NCI-H345 treated with DMSO at 0.1 percent for 48 hours (cell line): ENCODE measurements around the gene GRIK3.

ENCODE experiments used
- DNase-seq: peaks from one replicate; lab custom pipeline; 2025; ENCODE audit not compliant: unreplicated experiment; lab: John Stamatoyannopoulos, UW

GRIK3 gene

GRCh38 chr1:37017720-37018119 is 16.6 kb downstream of the GRIK3 start:
- DNase-seq: no peak

- DNase-seq: no peak
Observed at GRCh38 chr1:37016121-37016520, 18.2 kb downstream of the GRIK3 start.

GRCh38 chr1:37015713-37016112 is 18.6 kb downstream of the GRIK3 start:
- no peak for DNase-seq

GRCh38 chr1:37012226-37012625 is 22.1 kb downstream of the GRIK3 start:
- no peak for DNase-seq

GRCh38 chr1:37010011-37010410 is 24.3 kb downstream of the GRIK3 start:
- DNase-seq: no peak

- no peak for DNase-seq
Observed at GRCh38 chr1:37009521-37009920, 24.8 kb downstream of the GRIK3 start.

GRCh38 chr1:37006132-37006868 is 28.0 kb downstream of the GRIK3 start:
- no peak for DNase-seq

GRCh38 chr1:37002898-37003297 is 31.4 kb downstream of the GRIK3 start:
- no peak for DNase-seq

- no peak for DNase-seq
Observed at GRCh38 chr1:37001703-37002102, 32.6 kb downstream of the GRIK3 start.

GRCh38 chr1:36996106-36996505 is 38.2 kb downstream of the GRIK3 start:
- DNase-seq: no peak

- no peak for DNase-seq
Observed at GRCh38 chr1:36994868-36995267, 39.4 kb downstream of the GRIK3 start.

GRCh38 chr1:36994294-36994693 is 40.0 kb downstream of the GRIK3 start:
- DNase-seq: no peak

GRCh38 chr1:36992139-36992943 is 42.0 kb downstream of the GRIK3 start:
- no peak for DNase-seq

GRCh38 chr1:36991551-36991950 is 42.8 kb downstream of the GRIK3 start:
- DNase-seq: no peak

- DNase-seq: no peak
Observed at GRCh38 chr1:36990928-36991327, 43.4 kb downstream of the GRIK3 start.

GRCh38 chr1:36989241-36989640 is 45.1 kb downstream of the GRIK3 start:
- no peak for DNase-seq

GRCh38 chr1:36988741-36989193 is 45.5 kb downstream of the GRIK3 start:
- peak; percentile 75 for DNase-seq

GRCh38 chr1:36988321-36988720 is 46.0 kb downstream of the GRIK3 start:
- DNase-seq: no peak

GRCh38 chr1:36987276-36987675 is 47.0 kb downstream of the GRIK3 start:
- DNase-seq: no peak

- no peak for DNase-seq
Observed at GRCh38 chr1:36986241-36986985, 47.9 kb downstream of the GRIK3 start.

- DNase-seq: no peak
Observed at GRCh38 chr1:36984675-36985074, 49.6 kb downstream of the GRIK3 start.

GRCh38 chr1:36984026-36984425 is 50.3 kb downstream of the GRIK3 start:
- DNase-seq: no peak
